Stomach smooth muscle (tissue), 2 donors: ENCODE data around the gene AP1S3.

ENCODE experiments used
- H3K27ac ChIP-seq: one replicate; pipeline ENCODE4 v1.7.0; 2013; ENCODE audit warnings: mild to moderate bottlenecking, low read length, inconsistent platforms
- H3K27me3 ChIP-seq, 2 donors: one replicate each; pipeline ENCODE4 v1.7.0; 2013; ENCODE audit warnings: low read length in 2 of 2; ENCODE audit not compliant: insufficient read depth in 2 of 2, control insufficient read depth in 1 of 2
- H3K36me3 ChIP-seq, 2 donors: one replicate each; pipeline ENCODE4 v1.7.0; 2013; ENCODE audit warnings: low read length in 2 of 2; ENCODE audit not compliant: control insufficient read depth in 2 of 2, insufficient read depth in 2 of 2
- H3K4me1 ChIP-seq: one replicate; pipeline ENCODE4 v1.7.0; 2013; ENCODE audit warnings: low read length; ENCODE audit not compliant: control insufficient read depth, insufficient read depth
- H3K4me3 ChIP-seq, 2 donors: one replicate each; pipeline ENCODE4 v1.7.0; 2013; ENCODE audit warnings: low read length in 2 of 2
- H3K9ac ChIP-seq, 2 donors: one replicate each; pipeline ENCODE4 v1.7.0; 2013; ENCODE audit warnings: low read length in 2 of 2, mild to moderate bottlenecking in 1 of 2
- H3K9me3 ChIP-seq, 2 donors: one replicate each; pipeline ENCODE4 v1.7.0; 2013; ENCODE audit warnings: low read length in 2 of 2; ENCODE audit not compliant: control insufficient read depth in 2 of 2
- donor health status: healthy.
- donor health status: Pancreatic carcinoma.

Gene AP1S3

DNA sequence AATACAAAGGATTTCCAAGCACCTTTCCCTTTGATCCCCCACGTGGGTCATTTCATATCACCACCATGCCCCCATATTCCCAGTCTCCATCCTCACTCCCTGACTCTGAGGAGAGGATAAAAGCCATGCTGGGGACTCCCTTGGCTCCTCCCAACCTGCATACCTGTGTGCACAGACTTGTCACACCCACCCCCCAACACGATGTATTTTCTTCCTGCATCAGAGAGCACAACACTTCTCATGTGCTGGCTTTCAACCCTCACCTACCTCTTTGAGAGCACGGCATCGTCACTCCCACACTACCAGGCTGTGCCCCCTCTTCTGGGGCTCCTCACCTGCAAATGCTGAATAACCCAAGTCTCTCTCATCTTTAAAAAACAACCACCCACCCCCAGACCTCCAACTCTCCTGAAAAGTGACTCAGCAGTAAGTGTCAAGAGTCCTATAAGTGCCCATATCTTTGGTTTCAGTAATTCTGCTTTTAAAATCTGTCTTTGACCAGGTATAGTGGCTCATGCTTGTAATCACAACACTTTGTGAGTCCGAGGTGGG lies 53.1 kb downstream of the AP1S3 start:
- Histone ChIP-seq H3K27ac (no peak overlapping the region), H3K4me3 (no peak overlapping the region), H3K27me3 (no peaks in the 10 kb centered on the region), H3K9me3 (no peaks in the 10 kb centered on the region), H3K36me3 (no peaks in the 10 kb centered on the region), H3K9ac (no peak overlapping the region), H3K4me1 (no peaks in the 10 kb centered on the region)

DNA sequence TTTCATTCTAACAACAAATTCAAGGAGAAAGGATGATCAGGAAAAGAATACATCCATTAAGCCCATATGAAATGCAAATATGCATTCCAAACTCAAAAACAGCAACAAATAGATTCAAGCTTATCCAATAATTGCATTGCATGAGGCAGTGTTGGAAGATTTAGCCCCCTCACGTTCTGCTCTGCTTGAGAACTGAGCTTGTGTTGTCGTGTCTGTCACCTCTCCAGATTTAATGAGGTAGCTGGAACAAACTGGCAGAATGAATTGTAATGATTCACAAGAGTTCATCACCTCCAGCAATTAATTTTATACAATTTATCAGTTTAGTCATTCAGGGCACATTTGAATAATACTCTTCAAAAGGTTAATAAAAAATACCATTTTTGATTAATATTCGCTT lies 54.8 kb downstream of the AP1S3 start:
- H3K9ac ChIP-seq, result no peak overlapping the region
- H3K4me3 ChIP-seq, result no peak overlapping the region
- H3K9me3 ChIP-seq, result no peaks in the 10 kb centered on the region
- H3K27ac ChIP-seq, result no peak overlapping the region
- no peaks in the 10 kb centered on the region for H3K4me1 ChIP-seq
- H3K27me3 ChIP-seq, result no peaks in the 10 kb centered on the region
- H3K36me3 ChIP-seq, result no peaks in the 10 kb centered on the region

DNA sequence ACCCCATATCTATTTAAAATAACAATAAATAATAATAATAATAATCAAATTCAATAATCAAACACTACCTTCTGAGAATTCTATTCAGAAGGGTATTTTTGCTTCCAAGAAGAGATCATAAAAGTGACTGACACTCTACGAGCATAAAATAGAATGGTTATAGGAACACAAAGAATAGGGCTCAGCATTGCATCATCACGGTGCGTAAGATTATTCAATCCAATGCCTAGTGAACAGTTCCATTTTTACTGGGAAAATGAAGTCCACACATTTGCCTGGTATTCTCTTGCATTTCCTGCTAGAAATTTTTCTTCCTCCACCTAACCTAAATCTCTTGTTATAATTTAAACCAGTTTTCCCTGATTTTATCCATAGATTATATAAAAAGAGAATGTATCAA lies 55.8 kb downstream of the AP1S3 start:
- Histone ChIP-seq H3K27ac (no peak overlapping the region), H3K9me3 (no peaks in the 10 kb centered on the region), H3K9ac (no peak overlapping the region), H3K36me3 (no peaks in the 10 kb centered on the region), H3K4me3 (no peak overlapping the region), H3K27me3 (no peaks in the 10 kb centered on the region), H3K4me1 (no peaks in the 10 kb centered on the region)

DNA sequence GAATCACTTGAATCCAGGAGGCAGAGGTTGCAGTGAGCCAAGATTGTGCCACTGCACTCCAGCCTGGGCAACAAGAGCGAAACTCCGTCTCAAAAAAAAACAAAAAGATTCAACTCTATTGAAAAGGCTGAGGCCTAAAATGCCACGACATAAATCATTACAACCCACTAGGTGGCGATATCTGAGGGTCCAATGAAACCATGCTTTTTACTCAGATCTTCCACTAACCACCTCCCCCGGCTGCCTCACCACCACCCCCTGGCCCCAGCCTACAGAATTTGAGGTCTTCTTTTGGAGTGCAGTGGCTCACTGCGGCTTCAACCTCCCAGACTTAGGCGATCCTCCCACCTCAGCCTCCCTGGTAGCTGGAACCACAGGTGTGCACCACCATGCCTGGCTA lies 57.5 kb downstream of the AP1S3 start:
- no peak overlapping the region for H3K27ac ChIP-seq
- H3K36me3 ChIP-seq, result no peaks in the 10 kb centered on the region
- no peaks in the 10 kb centered on the region for H3K9me3 ChIP-seq

DNA sequence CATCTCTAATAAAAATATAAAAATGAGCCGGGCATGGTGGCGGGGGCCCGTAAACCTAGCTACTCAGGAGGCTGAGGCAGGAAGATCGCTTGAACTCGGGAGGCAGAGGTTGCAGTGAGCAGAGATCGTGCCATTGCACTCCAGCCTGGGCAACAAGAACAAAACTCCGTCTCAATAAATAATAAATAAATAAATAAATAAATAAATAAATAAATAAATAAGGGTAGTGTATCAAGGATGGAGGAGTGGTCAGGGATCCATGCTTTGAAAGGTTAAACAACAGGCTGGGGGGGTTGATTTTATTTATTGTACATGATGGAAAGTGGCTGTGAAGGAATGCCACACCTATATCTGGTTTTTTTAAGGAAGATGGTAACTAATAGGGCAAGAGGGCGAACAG lies 63.2 kb downstream of the AP1S3 start:
- H3K36me3 ChIP-seq, result no peaks in the 10 kb centered on the region
- H3K27ac ChIP-seq, result no peak overlapping the region
- no peaks in the 10 kb centered on the region for H3K4me1 ChIP-seq
- no peak overlapping the region for H3K9ac ChIP-seq
- H3K27me3 ChIP-seq, result no peaks in the 10 kb centered on the region
- H3K9me3 ChIP-seq, result no peaks in the 10 kb centered on the region
- H3K4me3 ChIP-seq, result no peak overlapping the region

More for the DNA sequence above, 57.5 kb downstream of the AP1S3 start:
- Histone ChIP-seq H3K4me1 (no peaks in the 10 kb centered on the region), H3K27me3 (no peaks in the 10 kb centered on the region), H3K9ac (no peak overlapping the region), H3K4me3 (no peak overlapping the region)

DNA sequence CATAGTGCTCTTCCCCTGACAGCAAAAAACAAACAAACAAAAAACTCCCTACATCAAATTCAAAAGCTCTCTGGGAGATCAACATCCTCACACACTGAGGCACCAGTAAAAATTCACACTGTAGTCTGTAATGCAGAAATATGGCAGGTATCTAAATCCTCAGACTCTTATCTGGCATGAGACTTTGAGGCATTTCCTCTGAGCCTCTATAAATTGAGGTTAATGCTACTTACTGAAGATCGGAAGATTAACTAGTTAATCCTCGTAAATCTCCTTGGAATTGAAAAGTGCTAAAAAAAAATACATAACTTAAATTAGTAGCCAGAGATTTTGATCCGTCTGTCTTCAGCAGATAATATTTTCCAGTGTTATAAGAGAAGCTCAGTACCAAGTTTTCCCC lies 65.0 kb downstream of the AP1S3 start:
- no peaks in the 10 kb centered on the region for H3K4me1 ChIP-seq
- no peaks in the 10 kb centered on the region for H3K9me3 ChIP-seq
- no peaks in the 10 kb centered on the region for H3K27me3 ChIP-seq
- no peak overlapping the region for H3K27ac ChIP-seq
- no peaks in the 10 kb centered on the region for H3K36me3 ChIP-seq
- no peak overlapping the region for H3K4me3 ChIP-seq
- H3K9ac ChIP-seq, result no peak overlapping the region

DNA sequence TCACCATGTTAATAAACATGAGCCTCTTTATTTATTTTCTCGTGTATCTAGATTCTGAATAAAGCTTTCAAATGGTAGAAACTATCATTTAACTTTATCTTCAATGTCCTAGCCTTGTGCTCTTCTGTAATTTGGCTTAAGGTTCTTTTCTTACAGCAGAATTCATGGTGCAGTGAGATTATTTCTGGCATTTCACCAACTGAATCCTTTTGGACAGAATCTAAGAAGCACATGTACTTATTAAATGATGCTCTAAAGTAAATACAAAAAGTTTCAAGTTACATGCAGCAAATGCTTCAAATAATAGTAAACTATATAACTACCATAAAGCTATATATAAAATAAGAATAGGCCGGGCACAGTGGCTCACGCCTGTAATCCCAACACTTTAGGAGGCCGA lies 65.9 kb downstream of the AP1S3 start:
- Histone ChIP-seq H3K36me3 (no peaks in the 10 kb centered on the region), H3K9me3 (no peaks in the 10 kb centered on the region), H3K9ac (no peak overlapping the region), H3K4me3 (no peak overlapping the region), H3K27me3 (no peaks in the 10 kb centered on the region), H3K27ac (no peak overlapping the region), H3K4me1 (no peaks in the 10 kb centered on the region)

DNA sequence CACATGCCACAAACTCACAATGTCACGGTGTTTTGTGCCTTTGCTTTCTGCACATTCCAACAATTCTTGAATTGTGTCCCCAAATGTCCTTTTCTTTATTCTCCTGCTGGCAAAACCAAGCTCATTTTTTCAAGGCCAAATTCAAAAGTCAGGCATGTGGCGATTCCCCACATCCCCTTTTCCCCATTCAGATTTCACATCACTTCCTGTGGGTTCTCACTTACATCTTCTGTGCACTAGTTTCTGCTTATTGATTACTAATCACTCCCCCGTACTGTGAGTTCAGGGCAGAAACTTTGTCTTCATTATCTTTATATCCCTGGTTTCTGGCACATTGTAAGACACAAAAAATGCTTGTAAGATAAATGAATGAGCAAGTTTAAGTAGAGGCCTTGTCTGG lies 69.2 kb downstream of the AP1S3 start:
- Histone ChIP-seq H3K27me3 (no peaks in the 10 kb centered on the region), H3K27ac (no peak overlapping the region), H3K4me1 (no peaks in the 10 kb centered on the region), H3K4me3 (no peak overlapping the region), H3K36me3 (no peaks in the 10 kb centered on the region), H3K9me3 (no peaks in the 10 kb centered on the region), H3K9ac (no peak overlapping the region)

DNA sequence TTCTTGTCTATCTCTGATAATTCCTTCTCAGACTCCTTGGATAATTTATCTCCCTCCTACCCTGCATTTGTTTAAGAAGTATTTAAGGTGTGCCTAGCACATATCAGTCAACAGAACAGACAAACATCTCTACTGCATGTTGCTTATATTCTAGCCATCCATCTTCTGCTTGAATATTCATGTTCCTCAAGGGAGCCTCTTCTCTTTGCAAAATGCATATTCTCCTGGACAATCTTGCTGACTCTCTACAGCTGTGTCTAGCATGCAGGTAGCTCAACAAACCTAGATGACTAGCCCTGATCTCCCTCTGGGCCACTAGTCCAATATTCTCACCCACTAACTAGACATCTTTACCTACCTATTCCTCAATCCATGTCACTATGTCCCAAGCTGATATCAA lies 70.0 kb downstream of the AP1S3 start:
- no peaks in the 10 kb centered on the region for H3K4me1 ChIP-seq
- H3K9me3 ChIP-seq, result no peaks in the 10 kb centered on the region
- no peaks in the 10 kb centered on the region for H3K27me3 ChIP-seq
- no peak overlapping the region for H3K9ac ChIP-seq
- H3K27ac ChIP-seq, result no peak overlapping the region
- no peaks in the 10 kb centered on the region for H3K36me3 ChIP-seq
- H3K4me3 ChIP-seq, result no peak overlapping the region

DNA sequence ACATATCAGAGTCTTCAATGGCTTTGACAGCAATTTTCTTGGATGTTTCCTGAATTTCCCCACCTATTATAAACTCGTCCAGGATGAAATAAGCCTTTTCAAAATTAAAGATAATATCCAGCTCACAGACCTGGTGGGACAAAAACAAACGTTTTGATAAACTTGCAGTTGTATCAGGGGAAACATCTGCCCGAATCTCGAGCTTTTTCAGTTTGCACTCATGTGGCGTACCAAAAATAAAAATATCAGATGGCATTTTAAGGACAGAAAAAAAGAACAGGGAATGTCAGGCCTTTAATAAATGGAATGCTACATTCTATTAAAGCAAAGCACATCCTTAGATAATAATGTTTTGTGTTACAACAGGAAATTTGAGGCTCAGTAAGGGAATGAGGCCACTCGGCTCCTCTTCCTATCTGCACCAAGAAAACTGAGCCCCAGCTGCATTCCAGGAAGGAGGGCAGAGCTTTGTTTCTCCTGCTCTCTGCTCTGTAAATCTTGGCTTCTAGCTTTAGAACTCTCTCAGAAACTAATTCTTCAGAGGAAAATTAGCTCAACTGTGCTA lies 72.1 kb downstream of the AP1S3 start:
- Histone ChIP-seq H3K9me3 (no peaks in the 10 kb centered on the region), H3K27me3 (no peaks in the 10 kb centered on the region), H3K27ac (no peak overlapping the region), H3K9ac (no peak overlapping the region), H3K4me3 (no peak overlapping the region), H3K4me1 (no peaks in the 10 kb centered on the region), H3K36me3 (no peaks in the 10 kb centered on the region)

DNA sequence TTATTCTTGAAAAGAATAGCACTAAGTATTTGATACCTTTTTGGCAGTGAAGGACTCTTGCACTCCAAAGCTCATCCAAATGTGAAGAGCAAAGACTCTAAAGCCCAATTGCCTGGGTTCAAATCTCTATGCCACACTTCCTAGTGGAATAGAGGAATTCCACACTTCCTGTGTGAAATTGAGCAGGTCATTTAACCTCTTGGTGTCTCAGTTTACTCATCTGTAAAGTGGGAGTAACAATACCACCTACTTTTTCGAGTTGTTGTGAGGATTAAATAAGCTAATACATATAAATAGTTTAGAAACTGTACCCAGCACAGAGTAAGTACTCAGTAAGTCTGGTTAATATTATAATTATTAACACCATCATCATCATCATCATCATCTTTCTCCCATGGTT lies 72.6 kb downstream of the AP1S3 start:
- Histone ChIP-seq H3K4me3 (no peak overlapping the region), H3K27ac (no peak overlapping the region), H3K9ac (no peak overlapping the region), H3K9me3 (no peaks in the 10 kb centered on the region), H3K4me1 (no peaks in the 10 kb centered on the region), H3K27me3 (no peaks in the 10 kb centered on the region), H3K36me3 (no peaks in the 10 kb centered on the region)
